ENCODE measurements around the gene UBASH3A. TPM values are rescaled to one million over a fixed set of nuclear protein-coding genes. Genes with fewer than 3 reads are reported as not detected.

Gene UBASH3A
- total RNA-seq (ENCODE audit: low replicate concordance): not detected in 2 replicates

- no peak for DNase-seq (ENCODE audit: low spot score)
- H3K9ac ChIP-seq: no peak within 1 kb of the TSS
- no peaks in the 10 kb centered on the region for H3K36me3 ChIP-seq
- no peaks in the 10 kb centered on the region for H3K9me3 ChIP-seq (ENCODE audit: low read depth)
- no peak within 1 kb of the TSS for H3K27ac ChIP-seq
- H3K79me2 ChIP-seq (ENCODE audit: low read depth): no peaks in the 10 kb centered on the region
- H3K4me3 ChIP-seq: no peak within 1 kb of the TSS
- H3K27me3 Mint-ChIP-seq (ENCODE audit: insufficient read depth, low read depth): peaks cover 3% of the 10 kb centered on the region
- H2AFZ ChIP-seq (replicated peaks): no peak within 1 kb of the TSS
- H3F3A ChIP-seq (ENCODE audit: low read depth): no peaks in the 10 kb centered on the region
- no peak for TF ChIP-seq CTCF (IDR thresholded peaks at IDR 0.05)
- no peak for TF ChIP-seq EZH2phosphoT487 (IDR thresholded peaks at IDR 0.05)
- no peak for TF ChIP-seq EZH2 (IDR thresholded peaks at IDR 0.05)
- H3K4me1 Mint-ChIP-seq: peaks cover 12% of the 10 kb centered on the region
- no peaks in the 10 kb centered on the region for H3K9me3 Mint-ChIP-seq
- no peak within 1 kb of the TSS for H3K4me2 ChIP-seq
- H4K20me1 ChIP-seq (ENCODE audit: low read depth): no peaks in the 10 kb centered on the region
- H3K4me3 Mint-ChIP-seq: no peak within 1 kb of the TSS
- peaks cover 12% of the 10 kb centered on the region for H3K4me1 ChIP-seq
- no peak within 1 kb of the TSS for H3K27ac Mint-ChIP-seq
- no peaks in the 10 kb centered on the region for H3K36me3 Mint-ChIP-seq
- H3K27me3 ChIP-seq: no peaks in the 10 kb centered on the region
Measured at GRCh38 chr21:42403611-42404231, at the start of gene UBASH3A. TSS of gene UBASH3A (plus strand) at chr21:42403902. CDS start at chr21:42403946, 44 bp downstream.

GRCh38 chr21:42356046-42356445 lies 47.7 kb upstream of the UBASH3A start:
- Histone ChIP-seq H3K79me2 (ENCODE audit: low read depth) (no peaks in the 10 kb centered on the region), H3K4me2 (no peak overlapping the region), H3K4me3 (no peak overlapping the region), H3K9me3 (ENCODE audit: low read depth) (peaks cover 4% of the 10 kb centered on the region), H4K20me1 (ENCODE audit: low read depth) (no peaks in the 10 kb centered on the region), H3K9ac (no peak overlapping the region), H3K36me3 (no peaks in the 10 kb centered on the region), H3K27me3 (no peaks in the 10 kb centered on the region), H3K27ac (no peak overlapping the region), H3K4me1 (no peaks in the 10 kb centered on the region), H2AFZ (replicated peaks) (no peak overlapping the region), H3F3A (ENCODE audit: low read depth) (no peaks in the 10 kb centered on the region)
- Mint-ChIP-seq H3K27ac (no peak overlapping the region), H3K4me1 (peaks cover 19% of the 10 kb centered on the region), H3K4me3 (no peak overlapping the region), H3K36me3 (no peaks in the 10 kb centered on the region), H3K27me3 (ENCODE audit: insufficient read depth, low read depth) (peaks cover 9% of the 10 kb centered on the region), H3K9me3 (peaks cover 10% of the 10 kb centered on the region)
- TF ChIP-seq EZH2 (IDR thresholded peaks at IDR 0.05) (no peak), EZH2phosphoT487 (IDR thresholded peaks at IDR 0.05) (no peak), CTCF (IDR thresholded peaks at IDR 0.05) (no peak)
- no peak for DNase-seq (ENCODE audit: low spot score)

- no peaks in the 10 kb centered on the region for H3K4me1 ChIP-seq
- H2AFZ ChIP-seq (replicated peaks): no peak overlapping the region
- H3K9me3 ChIP-seq (ENCODE audit: low read depth): peaks cover 4% of the 10 kb centered on the region
- H3K9ac ChIP-seq: no peak overlapping the region
- no peak overlapping the region for H3K27ac Mint-ChIP-seq
- peaks cover 17% of the 10 kb centered on the region for H3K4me1 Mint-ChIP-seq
- no peak overlapping the region for H3K4me3 ChIP-seq
- no peak overlapping the region for H3K27ac ChIP-seq
- H3K36me3 ChIP-seq: no peaks in the 10 kb centered on the region
- no peaks in the 10 kb centered on the region for H3K36me3 Mint-ChIP-seq
- H3K27me3 ChIP-seq: no peaks in the 10 kb centered on the region
- TF ChIP-seq EZH2phosphoT487 (IDR thresholded peaks at IDR 0.05) (no peak), CTCF (IDR thresholded peaks at IDR 0.05) (no peak), EZH2 (IDR thresholded peaks at IDR 0.05) (no peak)
- peaks cover 10% of the 10 kb centered on the region for H3K9me3 Mint-ChIP-seq
- H3K4me2 ChIP-seq: no peak overlapping the region
- H3K79me2 ChIP-seq (ENCODE audit: low read depth): no peaks in the 10 kb centered on the region
- no peaks in the 10 kb centered on the region for H4K20me1 ChIP-seq (ENCODE audit: low read depth)
- H3K4me3 Mint-ChIP-seq: no peak overlapping the region
- peaks cover 11% of the 10 kb centered on the region for H3K27me3 Mint-ChIP-seq (ENCODE audit: insufficient read depth, low read depth)
- H3F3A ChIP-seq (ENCODE audit: low read depth): no peaks in the 10 kb centered on the region
- DNase-seq (ENCODE audit: low spot score): no peak
Measured at GRCh38 chr21:42356650-42357049, 47.1 kb upstream of the UBASH3A start.
